GM10248 (cell line): Measurements from ENCODE around the gene NOL4.
A peak's percentile ranks its signal among the peaks of the same experiment; 100 is the strongest.
"Not testable (repeated sequence)": the region's sequence is repeated elsewhere in the genome, so short reads cannot be mapped to it uniquely, and the experiment has no call there.

Experiments used
- CTCF ChIA-PET: fragments of 300-600 bp; sonication (Branson Sonifier 250); formaldehyde crosslinking; extraction: SDS; loops from one replicate; lab custom pipeline; 2021; ENCODE audit warnings: antibody characterized with exemption; lab: Yijun Ruan, JAX
- POLR2A ChIA-PET: fragments of 350-650 bp; sonication (Branson Sonifier 250); formaldehyde crosslinking; extraction: SDS; loops from one replicate; lab custom pipeline; 2020; ENCODE audit warnings: antibody characterized with exemption; lab: Yijun Ruan, JAX
- DNase-seq: peaks from one replicate; pipeline ENCODE4 v3.0.0; 2012; ENCODE audit errors: extremely low spot score
- TF ChIP-seq, protein P1 (sequence below): IDR thresholded peaks from 2 replicates; pipeline ENCODE4 v1.5.1; 2012; ENCODE audit warnings: mild to moderate bottlenecking, low read depth; ENCODE audit errors: extremely low read depth, missing control alignments, control extremely low read depth

NOL4 gene

DNA sequence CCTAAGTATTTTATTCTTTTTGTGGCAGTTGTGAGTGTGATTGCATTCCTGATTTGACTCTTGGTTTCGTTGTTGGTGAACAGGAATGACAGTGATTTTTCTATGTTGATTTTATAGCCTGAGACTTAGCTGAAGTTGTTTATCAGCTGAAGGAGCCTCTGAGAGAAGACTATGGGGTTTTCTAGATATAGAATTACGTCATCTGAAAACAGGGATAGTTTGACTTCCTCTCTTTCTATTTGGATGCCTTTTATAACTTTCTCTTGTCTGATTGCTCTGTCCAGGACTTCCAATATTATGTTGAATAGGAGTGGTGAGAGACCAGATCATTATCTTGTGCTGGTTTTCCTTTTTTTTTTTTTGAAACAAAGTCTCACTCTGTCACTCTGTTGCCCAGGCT is 18.0 kb upstream of the NOL4 start:
- CTCF ChIA-PET: interaction anchor here (1.3 to 1.8 kb wide), 3 partner anchors 8 to 12 kb away, joined by 3 to 5 read pairs (median 4); no protein-coding TSS in a partner anchor

DNA sequence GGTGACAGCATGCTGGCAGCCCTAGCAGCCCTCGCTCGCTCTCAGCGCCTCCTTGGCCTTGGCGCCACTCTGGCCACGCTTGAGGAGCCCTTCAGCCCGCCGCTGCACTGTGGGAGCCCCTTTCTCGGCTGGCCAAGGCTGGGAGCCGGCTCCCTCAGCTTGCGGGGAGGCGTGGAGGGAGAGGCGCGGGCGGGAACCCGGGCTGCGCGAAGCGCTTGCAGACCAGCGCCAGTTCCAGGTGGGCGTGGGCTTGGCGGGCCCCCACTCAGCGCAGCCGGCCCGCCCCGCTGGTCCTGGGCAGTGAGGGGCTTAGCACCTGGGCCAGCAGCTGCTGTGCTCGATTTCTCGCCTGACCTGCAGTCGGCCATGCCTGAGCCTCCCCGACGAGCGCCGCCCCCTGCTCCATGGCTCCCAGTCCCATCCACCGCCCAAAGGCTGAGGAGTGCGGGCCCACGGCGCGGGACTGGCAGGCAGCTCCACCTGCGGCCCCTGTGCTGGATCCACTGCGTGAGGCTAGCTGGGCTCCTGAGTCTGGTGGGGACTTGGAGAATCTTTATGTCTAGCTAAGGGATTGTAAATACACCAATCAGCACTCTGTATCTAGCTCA is 9.2 kb upstream of the NOL4 start:
- POLR2A ChIA-PET, DNase-seq: not testable (repeated sequence)
- CTCF ChIA-PET: interaction anchor here (1.6 kb wide), 1 partner anchor 10 kb away, joined by 5 read pairs; no protein-coding TSS in a partner anchor

More for the DNA sequence above, 18.0 kb upstream of the NOL4 start:
- DNase-seq: no peak
- POLR2A ChIA-PET: no interaction called here
- TF ChIP-seq, protein P1, sequence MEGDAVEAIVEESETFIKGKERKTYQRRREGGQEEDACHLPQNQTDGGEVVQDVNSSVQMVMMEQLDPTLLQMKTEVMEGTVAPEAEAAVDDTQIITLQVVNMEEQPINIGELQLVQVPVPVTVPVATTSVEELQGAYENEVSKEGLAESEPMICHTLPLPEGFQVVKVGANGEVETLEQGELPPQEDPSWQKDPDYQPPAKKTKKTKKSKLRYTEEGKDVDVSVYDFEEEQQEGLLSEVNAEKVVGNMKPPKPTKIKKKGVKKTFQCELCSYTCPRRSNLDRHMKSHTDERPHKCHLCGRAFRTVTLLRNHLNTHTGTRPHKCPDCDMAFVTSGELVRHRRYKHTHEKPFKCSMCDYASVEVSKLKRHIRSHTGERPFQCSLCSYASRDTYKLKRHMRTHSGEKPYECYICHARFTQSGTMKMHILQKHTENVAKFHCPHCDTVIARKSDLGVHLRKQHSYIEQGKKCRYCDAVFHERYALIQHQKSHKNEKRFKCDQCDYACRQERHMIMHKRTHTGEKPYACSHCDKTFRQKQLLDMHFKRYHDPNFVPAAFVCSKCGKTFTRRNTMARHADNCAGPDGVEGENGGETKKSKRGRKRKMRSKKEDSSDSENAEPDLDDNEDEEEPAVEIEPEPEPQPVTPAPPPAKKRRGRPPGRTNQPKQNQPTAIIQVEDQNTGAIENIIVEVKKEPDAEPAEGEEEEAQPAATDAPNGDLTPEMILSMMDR: no peak

DNA sequence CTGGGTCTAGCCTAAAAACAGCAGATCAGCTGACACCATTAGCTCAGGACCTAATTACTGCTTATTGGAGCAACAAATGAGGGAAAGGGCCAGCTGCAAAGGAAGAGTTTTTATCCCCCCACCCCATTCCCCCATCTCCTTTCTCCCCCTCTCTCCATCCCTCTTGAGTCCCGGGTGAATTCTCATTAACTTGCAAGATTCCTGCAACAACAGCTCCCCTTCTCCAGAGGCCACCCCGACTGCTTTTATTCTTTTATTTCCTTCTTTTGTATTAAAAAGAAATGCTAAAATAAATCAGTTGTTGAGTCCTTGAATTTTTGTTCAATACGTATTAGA is 473 bp upstream of the NOL4 start:
- CTCF ChIA-PET: interaction anchor here (0.9 to 1.3 kb wide), 4 partner anchors 8 to 68 kb away, joined by 3 to 4 read pairs (median 3); no protein-coding TSS in a partner anchor
- POLR2A ChIA-PET: no interaction called here
- no peak for DNase-seq
- TF ChIP-seq, protein P1: no peak

DNA sequence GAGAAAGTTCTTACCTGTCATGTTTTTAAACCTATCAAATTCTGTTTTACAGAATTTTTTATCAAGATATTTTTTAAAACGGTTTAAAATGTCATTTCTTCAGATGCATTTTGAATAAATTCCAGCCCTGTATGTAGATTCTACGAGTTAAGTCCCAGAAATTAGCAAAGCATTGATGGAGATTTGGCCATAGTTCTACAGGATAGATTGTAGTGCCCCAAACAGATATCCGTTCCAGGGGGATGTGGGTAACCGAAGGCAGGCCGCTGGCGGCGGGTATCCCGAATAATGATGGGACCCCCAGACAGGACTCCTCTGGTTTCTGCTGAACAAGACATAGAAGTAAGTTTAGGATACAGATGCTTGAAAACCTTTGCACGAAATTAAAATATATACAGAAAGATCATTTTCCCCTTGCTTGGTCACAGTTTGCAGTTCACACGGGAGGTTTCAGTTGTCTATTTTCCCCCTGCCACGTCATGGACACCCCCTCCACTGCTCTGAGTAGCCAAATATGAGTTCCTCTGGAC is 755 bp downstream of the NOL4 start:
- ChIA-PET POLR2A (no interaction called here), CTCF (interaction anchor here (1.5 kb wide), 1 partner anchor 101 kb away, joined by 3 read pairs; no protein-coding TSS in a partner anchor)
- TF ChIP-seq, protein P1: no peak
- peak; percentile 17 for DNase-seq

DNA sequence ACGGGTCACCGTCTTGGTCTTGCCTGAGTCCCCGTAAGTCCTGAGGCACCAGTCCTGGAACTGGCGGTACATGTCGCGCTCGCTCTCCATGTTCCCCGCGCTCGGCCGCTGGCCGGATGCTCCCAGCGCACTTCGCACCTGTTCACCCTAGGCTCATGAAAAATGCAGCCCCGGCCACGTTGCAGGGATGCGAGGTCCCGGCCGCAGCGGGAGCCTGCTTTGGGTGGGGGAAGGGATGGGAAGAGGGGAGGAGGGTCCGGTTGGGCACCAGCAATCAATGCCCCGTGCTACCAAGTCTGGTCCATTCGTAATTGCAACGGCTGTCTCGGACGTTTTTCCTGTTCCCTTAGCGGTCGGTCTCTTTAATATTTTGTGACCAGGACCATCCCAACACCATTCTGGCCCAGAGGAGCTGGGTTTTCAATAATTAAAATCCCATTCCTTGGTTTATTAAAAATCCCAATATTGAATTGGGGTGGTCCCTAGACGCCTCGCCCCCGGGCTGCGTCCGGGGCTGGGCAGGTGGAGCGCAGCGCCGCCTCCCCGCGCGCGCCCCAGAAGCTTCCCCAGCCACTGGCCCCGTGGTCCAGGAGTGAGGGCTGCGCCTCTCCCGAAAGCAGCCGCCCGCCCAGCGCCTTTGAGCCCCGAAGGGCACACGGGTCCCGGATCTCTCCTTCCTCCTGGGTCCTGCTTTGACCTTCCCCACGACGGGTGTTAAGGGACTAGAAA is 1.4 kb downstream of the NOL4 start:
- CTCF ChIA-PET: interaction anchor here (1.5 kb wide), 1 partner anchor 101 kb away, joined by 3 read pairs; no protein-coding TSS in a partner anchor
- POLR2A ChIA-PET: no interaction called here
- peak; percentile 13 for DNase-seq
- TF ChIP-seq, protein P1: no peak

DNA sequence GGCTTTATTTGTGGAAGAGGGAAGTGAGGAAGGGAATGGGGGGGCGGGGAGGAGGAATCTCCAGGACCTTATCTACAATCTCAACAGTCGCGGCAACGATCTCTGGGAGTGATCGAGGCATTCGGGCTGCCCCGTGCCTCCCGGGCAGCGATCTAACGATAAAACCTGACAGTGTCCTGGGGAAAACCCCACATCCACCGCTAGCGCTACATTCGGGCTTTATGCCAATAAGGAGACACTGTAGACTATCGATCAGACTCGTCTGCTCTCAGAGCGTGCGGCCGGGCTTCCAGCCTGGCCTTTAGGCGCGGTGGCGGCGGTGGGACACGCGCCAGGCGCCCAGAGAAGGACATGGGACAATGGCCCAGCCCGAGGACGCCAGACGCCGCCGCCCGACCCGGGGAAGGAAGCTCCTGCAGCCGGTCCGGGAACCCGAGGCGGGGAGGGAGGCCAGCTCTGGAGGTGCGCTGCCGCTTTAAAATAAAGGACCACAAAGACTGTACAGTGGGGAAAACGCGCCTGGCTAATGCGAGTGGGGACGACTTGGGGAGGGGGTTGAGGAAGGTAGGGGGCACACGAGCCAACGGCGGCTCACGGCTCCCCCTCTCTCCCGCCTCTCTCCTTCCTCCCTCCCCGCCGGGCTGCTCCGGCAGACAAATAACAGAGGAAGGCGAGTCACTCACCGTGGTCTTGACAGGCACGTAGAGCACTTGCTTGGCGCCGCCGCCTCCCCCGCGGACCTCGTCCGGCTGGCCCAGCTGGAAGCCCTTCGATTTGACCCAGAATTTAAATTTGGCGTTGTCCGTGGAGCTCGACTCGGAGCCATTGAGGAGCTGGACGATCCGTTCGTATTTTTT is 2.2 kb downstream of the NOL4 start:
- peak; percentile 23 for DNase-seq
- ChIA-PET CTCF (no interaction called here), POLR2A (no interaction called here)
- TF ChIP-seq, protein P1: no peak
